ENCODE measurements around the gene VSIG10. TPM values are rescaled to one million over a fixed set of nuclear protein-coding genes. Genes with fewer than 3 reads are reported as not detected.
"Not testable (repeated sequence)": the region's sequence is repeated elsewhere in the genome, so short reads cannot be mapped to it uniquely, and the experiment has no call there.

VSIG10 gene
- total RNA-seq, 1 donor from 2014 or later: 33.8 TPM

DNA sequence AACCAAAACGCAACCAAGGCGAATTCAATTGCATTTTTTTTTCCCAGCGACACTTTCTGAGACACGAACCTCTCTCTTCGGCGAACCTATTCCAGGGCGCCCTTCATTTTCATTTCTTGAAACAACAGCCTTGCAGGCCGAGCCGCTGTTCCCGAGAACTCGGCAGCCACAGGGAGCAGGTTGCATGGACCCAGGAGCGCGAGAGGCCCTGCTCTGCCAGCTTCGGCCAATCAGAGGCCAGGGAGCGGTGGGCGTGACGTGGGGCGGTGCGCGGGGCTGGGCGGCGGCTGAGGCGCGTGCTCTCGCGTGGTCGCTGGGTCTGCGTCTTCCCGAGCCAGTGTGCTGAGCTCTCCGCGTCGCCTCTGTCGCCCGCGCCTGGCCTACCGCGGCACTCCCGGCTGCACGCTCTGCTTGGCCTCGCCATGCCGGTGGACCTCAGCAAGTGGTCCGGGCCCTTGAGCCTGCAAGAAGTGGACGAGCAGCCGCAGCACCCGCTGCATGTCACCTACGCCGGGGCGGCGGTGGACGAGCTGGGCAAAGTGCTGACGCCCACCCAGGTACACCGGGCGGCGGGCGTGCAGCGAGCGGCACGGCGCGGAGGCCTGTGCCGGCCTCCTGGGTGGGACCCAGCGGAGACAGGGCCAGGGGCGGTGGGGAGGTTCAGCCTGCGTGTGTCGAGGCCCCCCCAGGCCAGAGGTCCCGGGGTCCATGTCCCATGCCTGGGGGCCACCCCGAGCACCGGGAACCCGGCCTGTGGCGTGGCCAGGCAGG lies 32.2 kb upstream of the VSIG10 start, which contains the start of gene PEBP1:
PEBP1 (plus strand) TSS at position 337 of the 771 bp plus-strand sequence; CDS start at position 423, 86 bp downstream.
- H3K27ac Mint-ChIP-seq: peak within 1 kb of the TSS; percentile 94
- TF ChIP-seq, protein P1, sequence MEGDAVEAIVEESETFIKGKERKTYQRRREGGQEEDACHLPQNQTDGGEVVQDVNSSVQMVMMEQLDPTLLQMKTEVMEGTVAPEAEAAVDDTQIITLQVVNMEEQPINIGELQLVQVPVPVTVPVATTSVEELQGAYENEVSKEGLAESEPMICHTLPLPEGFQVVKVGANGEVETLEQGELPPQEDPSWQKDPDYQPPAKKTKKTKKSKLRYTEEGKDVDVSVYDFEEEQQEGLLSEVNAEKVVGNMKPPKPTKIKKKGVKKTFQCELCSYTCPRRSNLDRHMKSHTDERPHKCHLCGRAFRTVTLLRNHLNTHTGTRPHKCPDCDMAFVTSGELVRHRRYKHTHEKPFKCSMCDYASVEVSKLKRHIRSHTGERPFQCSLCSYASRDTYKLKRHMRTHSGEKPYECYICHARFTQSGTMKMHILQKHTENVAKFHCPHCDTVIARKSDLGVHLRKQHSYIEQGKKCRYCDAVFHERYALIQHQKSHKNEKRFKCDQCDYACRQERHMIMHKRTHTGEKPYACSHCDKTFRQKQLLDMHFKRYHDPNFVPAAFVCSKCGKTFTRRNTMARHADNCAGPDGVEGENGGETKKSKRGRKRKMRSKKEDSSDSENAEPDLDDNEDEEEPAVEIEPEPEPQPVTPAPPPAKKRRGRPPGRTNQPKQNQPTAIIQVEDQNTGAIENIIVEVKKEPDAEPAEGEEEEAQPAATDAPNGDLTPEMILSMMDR (IDR thresholded peaks at IDR 0.05; ENCODE audit: unreplicated experiment): no peak
- peak; percentile 85 for DNase-seq (ENCODE audit: low spot score, unreplicated experiment)
- H3K27me3 Mint-ChIP-seq: no peaks in the 10 kb centered on the region
- H3K36me3 Mint-ChIP-seq (ENCODE audit: insufficient read depth): peaks cover 14% of the 10 kb centered on the region
- peaks cover 8% of the 10 kb centered on the region for H3K4me1 Mint-ChIP-seq (ENCODE audit: low read depth)
- H3K9me3 Mint-ChIP-seq (ENCODE audit: low read depth): no peaks in the 10 kb centered on the region
- peak within 1 kb of the TSS; percentile 91 for H3K4me3 Mint-ChIP-seq (ENCODE audit: low read depth)

DNA sequence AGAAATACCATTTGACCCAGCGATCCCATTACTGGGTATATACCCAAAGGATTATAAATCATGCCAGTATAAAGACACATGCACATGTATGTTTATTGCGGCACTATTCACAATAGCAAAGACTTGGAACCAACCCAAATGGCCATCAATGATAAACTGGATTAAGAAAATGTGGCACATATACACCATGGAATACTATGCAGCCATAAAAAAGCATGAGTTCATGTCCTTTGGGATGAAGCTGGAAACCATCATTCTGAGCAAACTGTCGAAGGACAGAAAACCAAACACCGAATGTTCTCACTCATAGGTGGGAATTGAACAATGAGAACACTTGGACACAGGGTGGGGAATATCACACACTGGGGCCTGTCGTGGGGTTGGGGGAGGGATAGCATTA lies 25.6 kb upstream of the VSIG10 start:
- not testable (repeated sequence) for H3K4me1 Mint-ChIP-seq (ENCODE audit: low read depth); H3K4me3 Mint-ChIP-seq (ENCODE audit: low read depth); H3K27ac Mint-ChIP-seq

DNA sequence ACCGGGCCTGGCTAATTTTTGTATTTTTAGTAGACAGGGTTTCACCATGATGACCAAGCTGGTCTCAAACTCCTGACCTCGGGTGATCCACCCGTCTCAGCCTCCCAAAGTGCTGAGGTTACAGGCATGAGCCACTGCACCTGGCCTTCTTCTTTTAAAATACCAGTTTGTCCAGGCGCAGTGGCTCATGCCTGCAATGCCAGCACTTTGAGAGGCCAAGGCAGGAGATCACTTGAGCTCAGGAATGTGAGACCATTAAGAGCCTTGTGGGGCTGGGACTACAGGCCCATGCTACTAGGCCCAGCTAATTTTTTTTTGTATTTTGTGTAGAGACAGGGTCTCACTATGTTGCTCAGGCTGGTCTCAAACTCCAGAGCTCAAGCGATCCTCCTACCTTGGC lies 24.1 kb upstream of the VSIG10 start:
- Mint-ChIP-seq H3K4me3 (ENCODE audit: low read depth) (no peak overlapping the region), H3K27ac (no peak overlapping the region), H3K36me3 (ENCODE audit: insufficient read depth) (peaks cover 4% of the 10 kb centered on the region), H3K9me3 (ENCODE audit: low read depth) (no peaks in the 10 kb centered on the region), H3K4me1 (ENCODE audit: low read depth) (peaks cover 8% of the 10 kb centered on the region), H3K27me3 (no peaks in the 10 kb centered on the region)
- TF ChIP-seq, protein P1 (IDR thresholded peaks at IDR 0.05; ENCODE audit: unreplicated experiment): no peak
- DNase-seq (ENCODE audit: low spot score, unreplicated experiment): no peak

More for the DNA sequence above, 25.6 kb upstream of the VSIG10 start:
- H3K36me3 Mint-ChIP-seq (ENCODE audit: insufficient read depth); H3K27me3 Mint-ChIP-seq; DNase-seq (ENCODE audit: low spot score, unreplicated experiment); H3K9me3 Mint-ChIP-seq (ENCODE audit: low read depth): not testable (repeated sequence)

DNA sequence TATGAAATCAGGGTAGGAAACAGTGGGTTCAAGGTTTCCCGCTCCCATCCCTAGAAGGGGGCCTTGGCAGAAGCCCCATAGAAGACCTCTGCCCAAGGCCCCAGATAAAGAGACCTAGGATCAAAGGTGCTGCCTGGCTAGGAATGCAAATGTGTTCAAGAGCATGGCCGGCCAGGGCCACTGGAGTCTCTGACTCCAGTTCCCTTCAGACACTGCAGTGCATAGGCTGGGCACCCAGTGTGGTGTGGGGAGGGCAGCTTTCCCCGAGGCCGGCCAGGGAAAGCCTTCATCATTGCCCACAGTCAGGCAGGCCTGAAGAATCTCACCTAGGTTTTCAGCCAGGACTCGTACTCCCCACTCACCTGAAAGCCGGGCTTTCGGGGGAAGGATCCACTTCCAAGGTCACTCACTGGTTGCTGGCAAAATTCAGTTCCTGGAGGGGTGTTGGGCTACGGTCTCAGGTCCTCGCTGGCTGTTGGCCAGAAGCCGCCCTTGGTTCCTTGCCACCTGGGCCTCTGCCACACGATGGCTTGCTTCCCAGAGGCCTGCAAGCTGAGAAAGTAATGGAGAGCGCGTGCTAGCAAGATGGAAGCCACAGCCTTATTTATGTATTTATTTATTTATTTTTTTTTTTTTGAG lies 22.4 kb upstream of the VSIG10 start:
- DNase-seq (ENCODE audit: low spot score, unreplicated experiment): no peak
- Mint-ChIP-seq H3K27ac (no peak overlapping the region), H3K9me3 (ENCODE audit: low read depth) (no peaks in the 10 kb centered on the region), H3K4me1 (ENCODE audit: low read depth) (peaks cover 11% of the 10 kb centered on the region), H3K36me3 (ENCODE audit: insufficient read depth) (peaks cover 4% of the 10 kb centered on the region), H3K27me3 (no peaks in the 10 kb centered on the region), H3K4me3 (ENCODE audit: low read depth) (no peak overlapping the region)
- TF ChIP-seq, protein P1 (IDR thresholded peaks at IDR 0.05; ENCODE audit: unreplicated experiment): no peak

- Mint-ChIP-seq H3K9me3 (ENCODE audit: low read depth) (no peaks in the 10 kb centered on the region), H3K36me3 (ENCODE audit: insufficient read depth) (peaks cover 4% of the 10 kb centered on the region)
Measured at GRCh38 chr12:118125743-118126118, 21.9 kb upstream of the VSIG10 start.

More at GRCh38 chr12:118125743-118126118, 21.9 kb upstream of the VSIG10 start:
- TF ChIP-seq, protein P1 (IDR thresholded peaks at IDR 0.05; ENCODE audit: unreplicated experiment): no peak
- peaks cover 13% of the 10 kb centered on the region for H3K4me1 Mint-ChIP-seq (ENCODE audit: low read depth)
- no peak overlapping the region for H3K4me3 Mint-ChIP-seq (ENCODE audit: low read depth)
- DNase-seq (ENCODE audit: low spot score, unreplicated experiment): no peak
- H3K27ac Mint-ChIP-seq: no peak overlapping the region
- H3K27me3 Mint-ChIP-seq: no peaks in the 10 kb centered on the region

All from progenitor cell of endocrine pancreas (in vitro differentiated cells).